NT2/D1 (cell line): Measurements from ENCODE around the gene CBX6.

Source experiments
- DNase-seq: peaks from one replicate; pipeline ENCODE4 v3.0.0-alpha.2; 2011; ENCODE audit warnings: low read depth, low spot score
- H3K27me3 ChIP-seq: 2 replicates; pipeline ENCODE4 v1.6.0; 2011; ENCODE audit warnings: mild to moderate bottlenecking; ENCODE audit not compliant: insufficient read length, insufficient read depth
- H3K36me3 ChIP-seq: 2 replicates; pipeline ENCODE4 v1.6.1; 2011; ENCODE audit warnings: mild to moderate bottlenecking, low read length, mixed read lengths; ENCODE audit not compliant: insufficient read depth, insufficient read length
- H3K4me1 ChIP-seq: 2 replicates; pipeline ENCODE4 v1.5.1; 2011; ENCODE audit not compliant: insufficient read depth, insufficient read length
- H3K4me3 ChIP-seq: 2 replicates; pipeline ENCODE4 v1.5.1; 2011; ENCODE audit warnings: low read depth; ENCODE audit not compliant: insufficient read length
- H3K9ac ChIP-seq: 2 replicates; pipeline ENCODE4 v1.6.0; 2011; ENCODE audit warnings: low read depth; ENCODE audit not compliant: insufficient read length
- H3K9me3 ChIP-seq: 2 replicates; pipeline ENCODE4 v1.5.1; 2011; ENCODE audit warnings: mild to moderate bottlenecking, low read length; ENCODE audit not compliant: insufficient read depth
- SUZ12 ChIP-seq: IDR thresholded peaks from 2 replicates; pipeline ENCODE4 v1.6.1; 2011; ENCODE audit not compliant: insufficient read length, insufficient read depth; ENCODE audit errors: extremely low read depth
- YY1 ChIP-seq: IDR thresholded peaks from 2 replicates; pipeline ENCODE4 v1.6.1; 2011; ENCODE audit not compliant: insufficient read length, insufficient read depth
- ZNF274 ChIP-seq: IDR thresholded peaks from 2 replicates; pipeline ENCODE4 v1.6.1; 2011; ENCODE audit warnings: mild to moderate bottlenecking, low read depth, low read length

CBX6 gene

GRCh38 chr22:38846412-38846811, 25.6 kb downstream of the CBX6 start:
- no peak for DNase-seq
- Histone ChIP-seq H3K36me3 (no peaks in the 10 kb centered on the region), H3K27me3 (peaks cover 35% of the 10 kb centered on the region), H3K4me1 (peaks cover 8% of the 10 kb centered on the region), H3K4me3 (no peak overlapping the region), H3K9ac (no peak overlapping the region), H3K9me3 (no peaks in the 10 kb centered on the region)
- TF ChIP-seq SUZ12 (no peak), ZNF274 (no peak), YY1 (no peak)

GRCh38 chr22:38845004-38845740, 26.8 kb downstream of the CBX6 start:
- Histone ChIP-seq H3K27me3 (peaks cover 32% of the 10 kb centered on the region), H3K36me3 (no peaks in the 10 kb centered on the region), H3K9ac (no peak overlapping the region), H3K4me3 (no peak overlapping the region), H3K4me1 (peaks cover 10% of the 10 kb centered on the region), H3K9me3 (no peaks in the 10 kb centered on the region)
- no peak for TF ChIP-seq ZNF274
- TF ChIP-seq YY1 = no peak
- TF ChIP-seq SUZ12 = no peak
- no peak for DNase-seq

GRCh38 chr22:38844315-38845003, 27.6 kb downstream of the CBX6 start:
- Histone ChIP-seq H3K27me3 (peaks cover 32% of the 10 kb centered on the region), H3K4me3 (peak overlapping the region; percentile 77), H3K9ac (peak overlapping the region; percentile 32), H3K9me3 (no peaks in the 10 kb centered on the region), H3K36me3 (no peaks in the 10 kb centered on the region), H3K4me1 (peaks cover 10% of the 10 kb centered on the region)
- no peak for DNase-seq
- TF ChIP-seq YY1 = no peak
- no peak for TF ChIP-seq ZNF274
- TF ChIP-seq SUZ12 = no peak

GRCh38 chr22:38843657-38844314, 28.2 kb downstream of the CBX6 start, which contains the start of gene NPTXR:
Gene NPTXR (minus strand): TSS chr22:38844028.
- TF ChIP-seq YY1 (no peak), ZNF274 (no peak), SUZ12 (no peak)
- peaks cover 10% of the 10 kb centered on the region for H3K4me1 ChIP-seq
- peak; percentile 20 for DNase-seq
- H3K9me3 ChIP-seq = no peaks in the 10 kb centered on the region
- H3K9ac ChIP-seq = peak within 1 kb of the TSS; percentile 89
- H3K27me3 ChIP-seq = peaks cover 29% of the 10 kb centered on the region
- peak within 1 kb of the TSS; percentile 77 for H3K4me3 ChIP-seq
- no peaks in the 10 kb centered on the region for H3K36me3 ChIP-seq

GRCh38 chr22:38843201-38843656, 28.8 kb downstream of the CBX6 start:
- DNase-seq = peak; percentile 43
- peaks cover 27% of the 10 kb centered on the region for H3K27me3 ChIP-seq

GRCh38 chr22:38842512-38843200, 29.4 kb downstream of the CBX6 start:
- peak overlapping the region; percentile 89 for H3K9ac ChIP-seq
- peak overlapping the region; percentile 77 for H3K4me3 ChIP-seq
- no peaks in the 10 kb centered on the region for H3K9me3 ChIP-seq
- H3K27me3 ChIP-seq = peaks cover 27% of the 10 kb centered on the region
- H3K4me1 ChIP-seq = peaks cover 9% of the 10 kb centered on the region
- H3K36me3 ChIP-seq = no peaks in the 10 kb centered on the region
- DNase-seq = no peak
- TF ChIP-seq SUZ12 (no peak), YY1 (no peak), ZNF274 (no peak)

More at GRCh38 chr22:38843201-38843656, 28.8 kb downstream of the CBX6 start:
- TF ChIP-seq SUZ12 (no peak), YY1 (no peak), ZNF274 (no peak)
- peak overlapping the region; percentile 77 for H3K4me3 ChIP-seq
- no peaks in the 10 kb centered on the region for H3K36me3 ChIP-seq
- peak overlapping the region; percentile 89 for H3K9ac ChIP-seq
- no peaks in the 10 kb centered on the region for H3K9me3 ChIP-seq
- H3K4me1 ChIP-seq = peaks cover 10% of the 10 kb centered on the region
